Muscle of back (tissue), 11 donors: ENCODE results near the gene KCTD2. TPM values are rescaled to one million over a fixed set of nuclear protein-coding genes. Genes with fewer than 3 reads are reported as not detected.
"Not testable (repeated sequence)": the region's sequence is repeated elsewhere in the genome, so short reads cannot be mapped to it uniquely, and the experiment has no call there.

Experiments
- DNase-seq, 3 donors: peaks; one replicate each; pipeline versions ENCODE4 v3.0.0 to v3.0.0-alpha.2; 2013
- polyA plus RNA-seq, 10 donors: library from polyadenylated mRNA; unstranded; fragments of 120-200 nt; gene quantifications; one replicate each; pipeline ENCODE4 v1.2.1, GENCODE V29; 2013; ENCODE audit not compliant: insufficient read length in 10 of 10

The KCTD2 gene
- polyA plus RNA-seq, 10 donors, result 20.1 to 24.2 (median 21.4) TPM

DNA sequence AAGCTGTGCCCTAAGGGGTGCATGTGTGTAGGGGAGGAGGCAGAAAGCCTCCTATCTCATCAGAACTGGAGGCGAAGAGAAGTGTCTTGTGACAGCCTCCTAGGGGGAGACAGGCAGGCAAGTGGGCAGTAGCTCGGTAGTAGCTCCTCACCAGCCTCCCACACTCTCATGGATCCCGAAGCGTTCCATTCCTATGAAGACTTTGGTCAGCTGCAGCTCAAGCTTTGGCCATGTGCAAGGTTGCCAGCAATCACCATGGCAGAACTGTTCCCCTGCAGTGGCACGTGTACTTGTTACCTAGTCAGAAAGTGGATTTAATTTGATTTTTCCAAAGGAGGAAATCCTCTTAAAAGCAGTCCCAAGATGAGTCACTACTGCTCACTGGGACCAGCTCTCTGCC lies 27.9 kb upstream of the KCTD2 start:
- no peak for DNase-seq

DNA sequence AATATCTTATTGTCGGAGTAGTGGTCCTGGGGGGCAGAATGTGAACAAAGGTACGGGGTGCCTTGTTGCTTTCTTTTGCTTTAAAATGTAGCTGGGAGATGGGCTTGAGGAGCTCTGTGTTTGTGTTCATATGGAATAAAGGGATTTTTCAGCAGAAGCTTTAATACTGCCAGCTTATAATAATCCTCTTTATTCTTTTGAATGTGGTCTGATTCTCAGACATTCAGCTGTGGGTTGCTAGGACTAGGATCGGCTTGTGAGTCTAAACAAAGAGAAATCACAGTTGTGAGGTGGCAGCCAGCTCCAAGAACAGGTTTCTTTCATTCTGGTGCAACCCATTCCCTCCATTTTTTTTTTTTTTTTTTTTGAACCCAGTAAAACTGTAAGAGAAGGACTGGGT lies 27.3 kb upstream of the KCTD2 start:
- no peak for DNase-seq

DNA sequence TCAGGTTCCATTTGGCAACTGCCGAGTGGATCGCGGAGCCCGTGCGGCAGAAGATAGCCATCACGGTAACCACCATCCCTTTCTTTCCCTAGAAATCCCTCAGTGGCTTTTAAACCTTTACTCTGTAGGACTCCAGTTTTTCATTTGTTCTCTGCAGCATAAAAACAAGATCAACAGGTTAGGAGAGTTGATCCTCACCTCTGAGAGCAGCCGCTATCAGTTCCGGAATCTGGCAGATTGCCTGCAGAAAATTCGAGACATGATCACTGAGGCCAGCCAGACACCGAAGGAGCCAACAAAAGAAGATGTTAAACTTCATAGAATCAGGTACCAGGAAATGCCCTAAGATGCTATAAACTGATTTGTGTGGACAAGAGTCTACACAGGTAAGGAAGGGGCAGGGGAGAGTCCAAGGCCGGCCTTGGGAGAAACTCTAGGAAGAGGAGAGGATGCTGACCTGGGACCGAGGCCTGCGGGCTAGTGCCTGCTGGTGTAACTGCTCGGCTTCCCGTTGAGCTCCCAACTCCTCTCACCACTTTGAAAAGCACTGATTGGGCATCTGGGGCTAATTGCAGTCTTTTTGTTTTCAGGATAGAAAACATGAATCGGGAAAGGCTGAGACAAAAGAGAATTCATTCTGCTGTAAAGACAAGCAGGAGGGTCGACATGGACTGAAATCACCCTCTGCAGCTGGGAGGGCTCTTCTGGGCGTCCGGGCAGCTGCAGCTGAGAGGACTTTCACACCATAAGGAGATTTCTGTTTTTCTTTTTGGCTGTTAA lies 26.5 kb upstream of the KCTD2 start:
- DNase-seq, result no peak

DNA sequence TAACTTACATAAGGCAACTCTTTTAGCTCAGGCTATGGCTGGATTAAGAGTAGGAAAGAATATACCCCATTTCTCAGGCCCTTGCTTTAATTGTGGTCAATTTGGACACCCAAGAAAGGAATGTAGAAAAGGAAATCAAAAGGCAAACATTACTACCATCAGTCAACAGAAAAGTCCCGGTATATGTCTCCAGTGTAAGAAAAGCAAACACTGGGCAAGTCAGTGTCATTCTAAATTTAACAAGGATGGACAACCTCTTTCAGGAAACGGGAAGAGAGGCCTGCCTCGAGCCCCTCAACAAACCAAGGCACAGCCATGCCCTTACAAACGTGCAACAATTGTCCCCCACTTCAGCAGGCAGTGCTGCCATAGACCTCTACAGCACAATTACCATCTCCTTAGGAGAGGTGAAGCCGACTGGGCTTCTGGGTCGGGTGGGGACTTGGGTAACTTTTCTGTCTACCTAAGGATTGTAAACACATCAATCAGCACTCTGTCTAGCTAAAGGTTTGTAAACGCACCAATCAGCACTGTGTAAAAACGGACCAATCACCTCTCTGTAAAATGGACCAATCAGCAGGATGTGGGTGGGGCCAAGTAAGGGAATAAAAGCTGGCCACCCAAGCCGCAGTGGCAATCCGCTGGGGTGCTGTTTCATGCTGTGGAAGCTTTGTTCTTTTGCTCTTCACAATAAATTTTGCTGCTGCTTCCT lies 22.2 kb upstream of the KCTD2 start:
- DNase-seq, result no peak

DNA sequence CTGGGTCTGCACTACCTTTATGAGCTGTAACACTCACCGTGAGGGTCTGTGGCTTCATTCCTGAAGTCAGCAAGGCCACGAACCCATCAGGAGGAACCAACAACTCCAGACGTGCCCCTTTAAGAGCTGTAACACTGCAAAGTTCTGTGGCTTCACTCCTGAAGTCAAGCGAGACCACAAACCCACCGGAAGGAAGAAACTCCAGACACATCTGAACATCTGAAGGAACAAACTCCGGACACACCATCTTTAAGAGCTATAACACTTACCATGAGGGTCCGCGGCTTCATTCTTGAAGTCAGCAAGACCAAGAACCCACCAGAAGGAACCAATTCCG lies 21.7 kb upstream of the KCTD2 start:
- not testable (repeated sequence) for DNase-seq

DNA sequence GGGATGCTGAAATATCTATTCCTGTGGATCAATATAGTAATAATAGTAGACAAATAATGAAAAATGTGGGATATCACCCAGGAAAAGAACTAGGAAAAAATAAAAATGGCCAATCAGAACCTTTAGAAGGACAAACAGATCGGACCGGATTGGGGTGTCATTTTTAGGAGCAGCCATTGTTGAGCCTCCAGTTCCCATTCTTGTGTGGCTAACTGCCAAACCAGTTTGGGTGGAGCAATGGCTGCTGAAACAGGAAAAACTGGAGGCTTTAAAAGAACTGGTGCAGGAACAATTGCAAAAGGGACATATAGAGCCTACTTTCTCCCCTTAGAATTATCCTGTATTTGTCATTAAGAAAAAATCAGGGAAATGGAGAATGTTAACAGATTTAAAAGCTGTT lies 20.4 kb upstream of the KCTD2 start:
- not testable (repeated sequence) for DNase-seq

DNA sequence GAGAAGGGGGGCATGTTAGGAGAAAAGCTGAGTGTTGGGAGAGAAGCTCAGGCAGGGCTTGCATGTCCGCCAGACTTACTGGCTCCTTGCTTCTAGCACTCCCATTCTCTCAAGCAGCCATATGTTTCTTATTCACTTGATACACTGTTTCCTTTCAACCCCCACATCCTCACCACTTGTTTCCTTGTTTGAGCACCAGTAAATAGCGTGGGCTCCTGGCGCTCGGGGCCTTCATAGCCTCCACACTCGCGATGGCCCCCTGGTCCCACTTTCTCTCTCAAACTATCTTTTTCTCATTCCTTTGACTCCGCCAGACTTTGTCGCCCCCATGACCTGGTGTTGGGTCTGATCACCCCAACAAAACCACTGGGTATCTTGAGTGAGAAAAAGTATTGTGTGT lies 16.9 kb upstream of the KCTD2 start:
- no peak for DNase-seq

DNA sequence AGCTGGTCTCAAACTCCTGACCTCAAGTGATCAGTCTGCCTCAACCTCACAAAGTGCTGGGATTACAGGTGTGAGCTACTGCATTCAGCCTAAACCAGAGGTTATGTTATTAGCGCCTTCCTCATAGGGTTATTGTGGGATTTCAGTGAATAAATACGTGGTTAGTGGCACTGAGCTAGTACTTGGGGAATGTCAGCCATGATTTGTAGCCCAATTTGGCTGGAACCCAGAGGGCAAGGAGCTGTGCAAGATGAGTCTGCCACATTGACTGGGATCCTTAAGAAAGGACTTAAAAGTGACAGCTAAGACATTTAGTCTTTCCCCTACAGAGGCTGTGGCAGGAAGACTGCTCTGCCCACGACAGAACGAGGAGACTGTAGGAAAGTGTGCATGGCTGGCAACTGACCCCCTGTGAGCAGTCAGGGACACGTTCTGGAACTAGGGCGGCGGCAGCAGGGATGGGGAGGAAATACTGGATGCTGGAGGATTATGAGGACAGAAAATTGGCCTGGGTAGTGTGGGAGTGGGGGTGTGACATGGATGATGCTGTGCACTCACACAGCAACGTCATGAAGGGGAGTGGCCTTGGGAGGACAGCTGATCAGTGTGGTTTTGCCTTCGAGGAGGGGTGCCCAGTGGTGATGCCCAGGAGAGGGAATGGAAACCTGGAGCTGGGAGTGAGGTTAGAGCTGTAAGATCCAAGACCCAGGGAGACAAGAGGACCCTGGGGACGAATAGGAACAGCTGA lies 14.9 kb upstream of the KCTD2 start:
- DNase-seq, result peak; percentile 66 to 88 (median 84)

DNA sequence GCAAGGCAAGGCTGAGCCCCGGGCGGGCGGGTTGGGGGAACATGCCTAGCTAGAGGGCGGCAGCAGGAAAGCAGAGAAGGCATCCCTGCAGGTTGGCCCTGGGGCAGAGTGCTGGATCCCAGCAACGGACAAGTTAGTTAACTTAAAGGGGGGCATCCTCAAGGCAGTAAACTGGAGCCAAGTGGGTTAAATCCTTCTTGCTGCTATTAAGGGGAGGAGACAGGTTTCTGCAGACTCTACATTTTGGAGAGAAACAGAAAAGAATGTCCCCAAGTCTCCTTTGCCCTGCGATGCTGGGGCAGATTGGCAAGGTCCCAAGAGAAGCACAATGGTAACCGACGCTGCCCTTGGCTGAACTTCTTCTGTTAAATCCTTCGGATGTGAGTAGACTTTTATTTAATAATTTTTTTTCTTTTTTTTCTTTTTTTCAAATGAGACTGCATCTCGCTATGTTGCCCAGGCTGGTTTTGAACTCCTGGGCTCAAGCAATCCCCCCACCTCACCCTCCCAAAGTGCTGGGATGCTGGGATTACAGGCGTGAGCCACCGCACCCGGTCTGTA lies 14.2 kb upstream of the KCTD2 start:
- DNase-seq, result peak in 2 of 3 donors; percentile 22 to 43

DNA sequence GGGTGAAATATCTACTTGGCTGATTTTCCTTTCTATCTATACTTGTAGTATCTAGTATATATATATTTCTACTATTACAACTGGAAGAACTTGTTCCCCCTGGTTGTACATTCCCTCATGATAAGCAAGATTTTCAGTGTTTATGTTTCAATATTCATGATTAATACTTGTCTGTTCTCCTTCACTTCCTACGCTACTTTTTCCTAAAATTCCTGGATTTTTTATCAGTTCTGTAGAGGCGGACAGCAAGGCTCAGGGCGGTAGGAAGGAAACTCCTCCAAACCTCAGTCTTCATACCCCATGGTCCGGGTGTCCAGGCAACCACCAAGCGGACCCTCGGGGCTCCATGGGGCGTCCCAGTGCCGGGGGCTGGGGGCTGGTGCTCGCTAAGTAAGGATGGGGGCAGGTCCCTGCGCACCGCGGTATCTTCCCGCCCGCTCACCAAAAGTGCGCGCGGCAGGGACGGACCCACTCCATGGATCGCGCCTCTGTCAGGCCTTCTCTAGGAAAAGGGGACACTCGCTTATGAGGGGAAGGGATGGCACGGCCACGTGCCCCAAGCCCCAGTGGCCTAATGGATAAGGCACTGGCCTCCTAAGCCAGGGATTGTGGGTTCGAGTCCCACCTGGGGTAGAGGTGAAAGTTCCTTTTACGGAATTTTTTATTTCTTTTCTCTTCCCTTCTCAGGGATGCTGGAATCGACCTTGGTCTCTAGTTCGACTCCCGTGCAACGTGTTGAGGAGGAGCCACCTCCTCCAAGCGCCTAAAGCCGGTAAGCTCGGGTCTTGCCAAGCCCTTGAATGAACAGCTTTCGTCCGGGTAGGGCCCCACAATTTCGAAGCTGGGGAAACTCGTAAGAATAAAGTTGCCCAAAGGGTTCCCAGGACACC lies 13.4 kb upstream of the KCTD2 start:
- DNase-seq, result peak; percentile 95 to 97 (median 97)

DNA sequence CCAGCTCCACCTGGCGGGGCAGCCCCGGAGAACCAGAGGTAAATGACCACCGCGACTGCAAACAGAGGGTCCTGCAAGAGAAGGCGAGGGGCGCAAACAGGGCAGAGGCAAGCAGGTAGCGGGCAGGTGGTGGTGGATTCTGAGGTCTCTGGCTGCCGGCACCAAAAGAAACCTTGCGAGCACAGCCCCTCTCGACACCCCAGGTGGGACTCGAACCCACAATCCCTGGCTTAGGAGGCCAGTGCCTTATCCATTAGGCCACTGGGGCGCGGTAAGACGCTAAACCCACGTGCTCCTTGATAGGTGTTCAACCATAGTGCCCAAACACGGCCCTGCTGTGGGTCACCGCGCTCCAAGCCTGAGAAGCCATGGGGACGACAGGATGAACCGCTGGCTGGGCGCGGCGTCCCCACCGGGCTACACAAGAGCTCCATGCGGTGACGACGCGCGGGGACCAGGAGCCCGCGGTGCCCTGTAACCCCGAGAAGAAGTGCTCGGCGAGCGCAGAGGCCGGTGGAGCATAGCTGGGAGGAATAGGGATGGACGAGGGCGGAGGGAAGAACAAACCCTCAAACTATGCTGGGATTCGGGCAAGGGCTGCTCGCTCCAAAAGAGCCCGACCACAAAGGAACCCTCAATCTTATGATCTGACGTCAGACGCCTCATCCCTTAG lies 12.7 kb upstream of the KCTD2 start:
- peak; percentile 89 to 95 (median 90) for DNase-seq

DNA sequence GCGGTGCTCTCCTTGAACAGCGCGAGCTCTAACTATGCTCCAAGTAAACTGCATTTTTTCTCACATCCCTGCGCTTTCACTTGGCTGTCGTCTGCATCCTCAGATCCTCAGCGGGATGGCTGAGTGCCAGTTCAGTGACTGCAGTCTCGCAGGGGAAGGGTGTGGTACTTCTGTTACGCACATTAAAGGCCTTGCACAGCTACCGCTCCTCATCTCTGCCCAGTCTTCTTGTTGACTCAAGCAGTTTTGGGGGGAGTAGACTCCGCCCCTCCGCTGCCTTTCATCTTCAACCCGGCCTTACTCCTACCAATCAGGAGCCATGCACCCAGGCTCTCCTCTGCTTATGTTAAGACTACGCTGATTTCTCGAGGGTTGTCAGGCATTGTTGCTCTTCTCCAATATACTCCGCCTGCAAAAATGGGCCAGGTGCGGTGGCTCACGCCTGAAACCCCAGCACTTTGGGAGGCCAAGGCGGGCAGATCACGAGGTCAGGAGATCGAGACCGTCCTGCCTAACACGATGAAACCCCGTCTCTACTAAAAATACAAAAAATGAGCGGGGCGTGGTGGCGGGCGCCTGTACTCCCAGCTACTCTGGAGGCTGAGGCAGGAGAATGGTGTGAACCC lies 10.3 kb upstream of the KCTD2 start:
- peak; percentile 67 to 87 (median 83) for DNase-seq

DNA sequence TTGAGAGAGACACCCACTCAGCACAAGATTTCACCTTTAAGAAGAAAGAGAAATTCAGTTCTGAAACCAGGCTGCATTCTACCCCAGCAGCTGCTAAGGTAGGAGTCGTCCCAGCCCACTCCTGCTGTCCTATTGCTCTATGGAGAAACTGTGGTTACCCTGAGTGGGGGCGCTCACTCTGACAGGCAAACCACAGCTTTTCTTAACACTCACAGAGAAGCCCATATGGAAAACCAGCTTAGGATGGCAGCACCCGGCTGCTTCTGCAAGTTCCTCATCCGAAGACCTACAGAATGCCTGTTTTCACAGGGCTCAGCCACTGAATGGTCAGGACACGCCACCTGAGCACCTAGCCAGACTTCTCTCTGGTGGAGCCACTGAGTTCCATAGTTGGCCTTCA lies 7.8 kb upstream of the KCTD2 start:
- DNase-seq, result no peak

DNA sequence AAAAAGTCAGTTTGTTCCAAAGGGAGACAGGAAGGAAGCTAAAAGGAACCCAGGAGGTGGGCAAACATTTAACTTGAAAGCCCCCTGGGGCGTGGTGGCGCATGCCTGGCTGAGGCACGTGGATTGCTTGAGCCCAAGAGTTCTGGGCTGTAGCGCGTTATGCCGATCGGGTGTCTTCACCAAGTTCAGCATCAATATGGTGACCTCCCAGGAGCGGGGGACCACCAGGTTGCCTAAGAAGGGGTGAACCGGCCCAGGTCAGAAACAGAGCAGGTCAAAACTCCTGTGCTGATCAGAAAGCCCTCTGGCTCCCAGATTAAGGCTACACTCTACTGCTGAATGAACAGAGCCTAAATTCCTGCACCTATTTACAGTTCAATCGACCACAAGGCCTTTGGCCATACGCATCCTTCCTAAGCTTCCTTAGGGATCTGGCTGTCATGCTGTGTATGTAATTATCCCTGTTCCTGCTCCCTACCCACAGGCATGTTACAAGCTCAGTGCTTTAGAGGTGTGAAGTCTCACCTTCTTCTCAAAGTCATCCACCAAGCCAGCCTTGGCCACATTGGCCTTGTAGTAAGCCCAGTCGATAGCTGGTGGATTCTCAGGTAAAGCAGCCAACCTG lies 5.3 kb upstream of the KCTD2 start:
- no peak for DNase-seq

DNA sequence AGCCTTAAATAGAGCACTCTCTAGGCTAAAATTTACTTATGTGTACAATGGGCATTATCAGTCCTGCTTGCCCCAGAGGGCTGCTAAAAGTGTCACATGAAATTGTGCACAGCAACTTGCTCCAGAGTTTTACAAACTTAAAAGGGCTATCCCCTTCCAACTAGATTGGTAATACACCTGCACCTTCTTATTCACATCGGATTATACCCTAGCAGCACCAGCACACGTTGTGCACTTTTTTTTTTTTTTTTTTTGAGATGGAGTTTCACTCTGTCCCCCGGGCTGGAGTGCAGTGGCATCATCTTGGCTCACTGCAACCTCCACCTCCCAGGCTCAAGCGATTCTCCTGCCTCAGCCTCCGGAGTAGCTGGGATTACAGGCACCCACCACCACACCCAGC lies 3.2 kb upstream of the KCTD2 start:
- DNase-seq, result not testable (repeated sequence)

DNA sequence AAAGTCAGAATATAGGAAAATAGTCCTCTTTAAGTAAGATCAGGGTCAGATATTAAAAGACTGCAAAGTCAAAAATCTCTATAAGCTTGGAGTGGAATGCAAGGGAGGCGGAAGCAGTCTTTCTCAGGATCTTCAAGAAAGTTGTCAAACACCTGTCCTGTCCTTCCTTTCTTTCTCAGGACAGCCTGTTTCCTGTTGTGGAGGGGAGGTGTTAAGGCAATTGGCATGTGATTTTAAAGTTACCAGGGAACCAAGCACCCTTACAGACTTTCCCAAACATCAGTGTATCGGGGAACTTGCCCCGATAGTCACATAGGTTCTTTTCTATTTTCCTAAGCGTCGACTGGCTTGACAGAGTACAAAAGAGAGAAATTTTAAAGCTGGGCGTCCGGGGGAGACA lies 2.3 kb upstream of the KCTD2 start:
- no peak for DNase-seq

DNA sequence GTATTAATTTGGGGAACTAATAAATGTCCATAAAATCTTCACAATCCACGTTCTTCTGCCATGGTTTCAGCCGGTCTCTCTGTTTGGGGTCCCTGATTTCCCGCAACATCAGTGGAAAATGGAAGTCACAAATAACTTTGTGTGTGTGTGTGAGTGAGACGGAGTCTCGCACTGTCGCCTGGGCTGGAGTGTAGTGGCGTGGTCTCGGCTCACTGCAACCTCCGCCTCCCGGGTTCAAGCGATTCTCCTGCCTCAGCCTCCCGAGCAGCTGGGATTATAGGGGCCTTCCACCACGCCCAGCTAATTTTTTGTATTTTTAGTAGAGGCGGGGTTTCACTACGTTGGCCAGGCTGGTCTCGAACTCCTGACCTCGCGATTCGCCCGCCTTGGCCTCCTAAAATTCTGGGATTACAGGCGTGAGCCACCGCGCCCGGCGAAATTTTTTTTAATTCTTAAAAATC lies 1.0 kb upstream of the KCTD2 start:
- not testable (repeated sequence) for DNase-seq

DNA sequence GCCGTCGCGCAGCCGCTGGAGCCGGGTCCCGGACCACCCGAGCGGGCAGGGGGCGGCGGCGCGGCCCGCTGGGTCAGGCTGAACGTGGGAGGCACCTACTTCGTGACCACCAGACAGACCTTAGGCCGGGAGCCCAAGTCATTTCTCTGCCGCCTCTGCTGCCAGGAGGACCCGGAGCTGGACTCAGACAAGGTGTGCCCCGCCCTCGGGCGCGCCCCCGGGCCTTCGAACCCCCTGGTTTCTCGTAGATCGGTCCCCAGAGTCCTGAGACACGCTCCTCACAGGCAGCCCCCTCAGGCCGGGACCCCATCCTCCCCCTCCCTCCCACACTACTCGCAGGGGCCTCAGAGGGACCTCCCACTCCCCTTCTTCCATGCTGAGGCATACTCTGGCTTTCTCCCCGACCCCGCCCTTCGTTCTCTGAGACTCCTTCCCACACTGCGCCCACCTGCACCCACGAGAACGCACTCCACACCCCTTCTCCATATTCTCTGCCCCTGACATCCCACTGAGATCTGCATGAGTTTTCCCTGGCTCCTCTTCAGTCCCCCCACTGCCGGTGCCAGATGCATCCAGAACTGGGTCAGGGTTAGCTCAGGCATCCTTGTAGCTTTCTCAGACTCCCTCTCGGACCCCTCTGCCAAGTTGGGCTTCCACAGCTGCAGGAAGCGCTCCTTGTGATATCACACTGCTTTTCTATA lies 523 bp downstream of the KCTD2 start:
- peak in 2 of 3 donors; percentile 44 to 77 for DNase-seq
